ENCODE measurements around the gene CES3.

- TF ChIP-seq POLR2A (IDR thresholded peaks at IDR 0.05; ENCODE audit: low read depth, low read length) (no peak), TAF1 (IDR thresholded peaks at IDR 0.05; ENCODE audit: borderline replicate concordance, low read depth, low read length) (no peak), POLR2AphosphoS5 (IDR thresholded peaks at IDR 0.05; ENCODE audit: low read depth, low read length) (no peak)
Observed at GRCh38 chr16:66915041-66915440, 46.0 kb upstream of the CES3 start.
